ENCODE measurements around the gene FTO.

DNA sequence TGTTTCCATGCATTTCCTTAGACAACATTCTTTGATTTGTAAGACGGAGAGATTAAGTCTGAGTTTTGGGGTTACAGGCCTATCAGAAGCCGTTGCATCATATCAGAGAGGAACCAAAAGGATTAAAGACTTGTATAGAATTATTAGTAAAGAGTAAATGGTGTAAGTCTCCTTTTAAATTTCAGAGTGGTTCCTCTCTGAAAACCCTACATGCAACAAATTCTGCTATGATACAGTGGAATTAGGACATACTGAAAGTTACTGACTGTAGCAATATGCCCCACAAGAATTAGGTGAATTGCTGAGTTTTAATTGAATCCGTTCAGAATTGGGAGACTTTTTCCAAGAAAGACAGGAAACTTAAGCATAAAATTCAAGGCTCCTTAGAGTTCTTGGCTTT, 221.6 kb downstream of the FTO start:
- TF ChIP-seq POLR2A (IDR thresholded peaks at IDR 0.05) = no peak
- TF ChIP-seq, protein P1, sequence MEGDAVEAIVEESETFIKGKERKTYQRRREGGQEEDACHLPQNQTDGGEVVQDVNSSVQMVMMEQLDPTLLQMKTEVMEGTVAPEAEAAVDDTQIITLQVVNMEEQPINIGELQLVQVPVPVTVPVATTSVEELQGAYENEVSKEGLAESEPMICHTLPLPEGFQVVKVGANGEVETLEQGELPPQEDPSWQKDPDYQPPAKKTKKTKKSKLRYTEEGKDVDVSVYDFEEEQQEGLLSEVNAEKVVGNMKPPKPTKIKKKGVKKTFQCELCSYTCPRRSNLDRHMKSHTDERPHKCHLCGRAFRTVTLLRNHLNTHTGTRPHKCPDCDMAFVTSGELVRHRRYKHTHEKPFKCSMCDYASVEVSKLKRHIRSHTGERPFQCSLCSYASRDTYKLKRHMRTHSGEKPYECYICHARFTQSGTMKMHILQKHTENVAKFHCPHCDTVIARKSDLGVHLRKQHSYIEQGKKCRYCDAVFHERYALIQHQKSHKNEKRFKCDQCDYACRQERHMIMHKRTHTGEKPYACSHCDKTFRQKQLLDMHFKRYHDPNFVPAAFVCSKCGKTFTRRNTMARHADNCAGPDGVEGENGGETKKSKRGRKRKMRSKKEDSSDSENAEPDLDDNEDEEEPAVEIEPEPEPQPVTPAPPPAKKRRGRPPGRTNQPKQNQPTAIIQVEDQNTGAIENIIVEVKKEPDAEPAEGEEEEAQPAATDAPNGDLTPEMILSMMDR (IDR thresholded peaks at IDR 0.05) = no peak

Data from esophagus squamous epithelium (tissue), 4 donors.